Fibroblast of mammary gland (primary cell): ENCODE data around the gene HENMT1.
A peak's percentile ranks its signal among the peaks of the same experiment; 100 is the strongest.

Source experiments
- DNase-seq: peaks from one replicate; pipeline ENCODE4 v3.0.0-alpha.2; 2010; ENCODE audit warnings: low read depth
- H3K4me3 ChIP-seq: 2 replicates; pipeline ENCODE4 v1.5.1; 2011; ENCODE audit warnings: low read depth, mild to moderate bottlenecking, low read length, moderate library complexity; ENCODE audit not compliant: control insufficient read depth
- TF ChIP-seq, protein P1 (sequence below): conservative IDR thresholded peaks from 2 replicates; pipeline ENCODE4 v1.5.1; 2011; ENCODE audit warnings: low read depth, low read length, inconsistent platforms; ENCODE audit not compliant: control insufficient read depth, insufficient read depth

Gene HENMT1

DNA sequence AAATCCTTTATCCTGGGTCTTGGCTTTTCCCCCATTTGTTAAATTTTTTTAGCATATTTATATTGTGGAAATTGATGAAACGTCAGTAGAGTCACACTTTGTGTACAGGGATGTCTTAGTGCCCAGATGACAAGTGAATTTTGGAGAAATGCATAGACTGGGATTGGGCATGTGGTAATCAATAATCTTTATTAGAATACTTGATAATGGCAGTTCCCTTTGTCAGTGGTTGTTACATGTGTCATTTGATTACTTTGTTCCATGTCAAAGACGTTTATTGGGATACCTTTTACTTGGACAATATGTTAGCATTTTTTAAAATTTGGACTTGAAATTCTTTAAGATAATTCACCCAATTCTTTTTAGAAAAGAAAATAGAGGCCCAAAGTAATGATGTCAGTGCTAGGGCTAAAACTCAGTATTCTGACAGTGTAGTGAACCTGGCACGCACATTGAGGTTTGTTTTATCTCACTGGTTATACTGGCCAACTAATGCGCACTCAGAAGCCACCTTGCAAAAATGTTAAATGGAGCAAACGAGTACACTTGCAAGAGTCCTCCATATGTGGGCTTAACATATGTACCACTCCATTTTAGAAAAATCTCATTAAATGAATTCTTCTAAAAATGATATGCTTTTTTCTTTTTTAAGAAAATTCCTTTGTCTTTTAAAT is 40.4 kb upstream of the HENMT1 start:
- H3K4me3 ChIP-seq = no peak overlapping the region
- TF ChIP-seq, protein P1, sequence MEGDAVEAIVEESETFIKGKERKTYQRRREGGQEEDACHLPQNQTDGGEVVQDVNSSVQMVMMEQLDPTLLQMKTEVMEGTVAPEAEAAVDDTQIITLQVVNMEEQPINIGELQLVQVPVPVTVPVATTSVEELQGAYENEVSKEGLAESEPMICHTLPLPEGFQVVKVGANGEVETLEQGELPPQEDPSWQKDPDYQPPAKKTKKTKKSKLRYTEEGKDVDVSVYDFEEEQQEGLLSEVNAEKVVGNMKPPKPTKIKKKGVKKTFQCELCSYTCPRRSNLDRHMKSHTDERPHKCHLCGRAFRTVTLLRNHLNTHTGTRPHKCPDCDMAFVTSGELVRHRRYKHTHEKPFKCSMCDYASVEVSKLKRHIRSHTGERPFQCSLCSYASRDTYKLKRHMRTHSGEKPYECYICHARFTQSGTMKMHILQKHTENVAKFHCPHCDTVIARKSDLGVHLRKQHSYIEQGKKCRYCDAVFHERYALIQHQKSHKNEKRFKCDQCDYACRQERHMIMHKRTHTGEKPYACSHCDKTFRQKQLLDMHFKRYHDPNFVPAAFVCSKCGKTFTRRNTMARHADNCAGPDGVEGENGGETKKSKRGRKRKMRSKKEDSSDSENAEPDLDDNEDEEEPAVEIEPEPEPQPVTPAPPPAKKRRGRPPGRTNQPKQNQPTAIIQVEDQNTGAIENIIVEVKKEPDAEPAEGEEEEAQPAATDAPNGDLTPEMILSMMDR = no peak
- no peak for DNase-seq

DNA sequence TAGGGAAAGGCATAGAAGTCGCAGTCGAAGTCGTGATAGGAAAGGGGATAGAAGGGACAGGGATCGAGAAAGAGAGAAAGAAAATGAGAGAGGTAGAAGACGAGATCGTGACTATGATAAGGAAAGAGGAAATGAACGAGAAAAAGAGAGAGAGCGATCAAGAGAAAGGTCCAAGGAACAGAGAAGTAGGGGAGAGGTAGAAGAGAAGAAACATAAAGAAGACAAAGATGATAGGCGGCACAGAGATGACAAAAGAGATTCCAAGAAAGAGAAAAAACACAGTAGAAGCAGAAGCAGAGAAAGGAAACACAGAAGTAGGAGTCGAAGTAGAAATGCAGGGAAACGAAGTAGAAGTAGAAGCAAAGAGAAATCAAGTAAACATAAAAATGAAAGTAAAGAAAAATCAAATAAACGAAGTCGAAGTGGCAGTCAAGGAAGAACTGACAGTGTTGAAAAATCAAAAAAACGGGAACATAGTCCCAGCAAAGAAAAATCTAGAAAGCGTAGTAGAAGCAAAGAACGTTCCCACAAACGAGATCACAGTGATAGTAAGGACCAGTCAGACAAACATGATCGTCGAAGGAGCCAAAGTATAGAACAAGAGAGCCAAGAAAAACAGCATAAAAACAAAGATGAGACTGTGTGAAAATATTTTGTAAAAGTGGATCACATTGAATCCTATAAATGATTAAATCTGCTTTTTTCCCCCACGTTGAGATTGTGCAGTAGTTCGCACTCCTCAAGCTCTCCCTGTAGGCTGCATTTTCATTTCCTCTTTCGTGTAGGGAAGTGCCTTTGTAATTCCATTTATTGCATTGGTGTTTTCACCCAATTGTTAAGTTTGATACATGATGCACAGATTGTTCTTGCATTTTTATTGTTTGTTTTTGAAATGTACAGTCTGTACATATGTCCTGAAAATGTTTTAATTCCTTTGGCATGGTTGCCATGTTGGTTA is 38.8 kb upstream of the HENMT1 start:
- H3K4me3 ChIP-seq = no peak overlapping the region
- no peak for DNase-seq
- TF ChIP-seq, protein P1 = no peak

GRCh38 chr1:108695535-108695934 is 34.6 kb upstream of the HENMT1 start:
- no peak for DNase-seq
- H3K4me3 ChIP-seq = no peak overlapping the region

GRCh38 chr1:108692724-108693655 is 32.1 kb upstream of the HENMT1 start:
- peak; percentile 79 for DNase-seq
- TF ChIP-seq, protein P1 = peak; percentile 22
- H3K4me3 ChIP-seq = peak overlapping the region; percentile 96

More at GRCh38 chr1:108695535-108695934, 34.6 kb upstream of the HENMT1 start:
- TF ChIP-seq, protein P1 = no peak

- DNase-seq = peak; percentile 89
- TF ChIP-seq, protein P1 = no peak
- H3K4me3 ChIP-seq = peak within 1 kb of the TSS; percentile 96
Observed at GRCh38 chr1:108691942-108692723, 31.2 kb upstream of the HENMT1 start, which contains the start of gene PRPF38B. TSS of gene PRPF38B (plus strand) at chr1:108692310. CDS start at chr1:108692592, 282 bp downstream.
